ENCODE results near the gene CEP170. TPM values are rescaled to one million over a fixed set of nuclear protein-coding genes. Genes with fewer than 3 reads are reported as not detected.

The CEP170 gene
- total RNA-seq, 1 experiment from 2014 or later = 97.7 TPM

GRCh38 chr1:243269461-243269801 is 14.3 kb upstream of the CEP170 start:
- H4K8ac ChIP-seq (replicated peaks; ENCODE audit: insufficient read length, low read depth, low read length) = no peak overlapping the region
- H3K18ac ChIP-seq (ENCODE audit: insufficient read length, low read depth, low read length) = no peak overlapping the region
- no peak overlapping the region for H3K23ac ChIP-seq (ENCODE audit: insufficient read length, low read depth, low read length)
- no CpG with 5 or more reads among the region's 4 CpGs for WGBS (ENCODE audit: extremely low coverage, insufficient read length, low lambda C conversion rate)
- no peaks in the 10 kb centered on the region for H3K79me2 ChIP-seq (ENCODE audit: insufficient read depth, low read length)
- H3K36me3 Mint-ChIP-seq (ENCODE audit: insufficient read depth in 1 of 3, low read depth in 3 of 3) = no peaks in the 10 kb centered on the region
- H3K4me1 Mint-ChIP-seq = peaks cover 14% of the 10 kb centered on the region in 2 experiments
- H2BK120ac ChIP-seq (ENCODE audit: low read depth, low read length, poor library complexity, severe bottlenecking) = no peak overlapping the region
- H2BK5ac ChIP-seq (ENCODE audit: insufficient read length, low read length) = no peak overlapping the region
- H2BK15ac ChIP-seq (ENCODE audit: low read depth, low read length) = no peak overlapping the region
- peaks cover 2% of the 10 kb centered on the region; the same call in 1 of the 2 replicates for H3K4me1 ChIP-seq (ENCODE audit: insufficient read depth, low read length)
- H3K23me2 ChIP-seq (ENCODE audit: insufficient read length, low read depth, low read length, poor library complexity, severe bottlenecking) = peaks cover 2% of the 10 kb centered on the region
- no peak overlapping the region for H3K27ac ChIP-seq (ENCODE audit: insufficient read length, low read depth, low read length)
- no peak overlapping the region for H3K4ac ChIP-seq (ENCODE audit: low read depth, low read length)
- H3K27me3 ChIP-seq (ENCODE audit: insufficient read depth, low read length) = no peaks in the 10 kb centered on the region
- no peak overlapping the region for H2BK20ac ChIP-seq (ENCODE audit: low read depth, low read length, poor library complexity, severe bottlenecking)
- no peaks in the 10 kb centered on the region for H3K9me3 ChIP-seq (ENCODE audit: control insufficient read depth, low read depth, low read length)
- no peaks in the 10 kb centered on the region; a peak in 1 of 5 replicates for H3K9me3 Mint-ChIP-seq
- no peak overlapping the region for H4K91ac ChIP-seq (ENCODE audit: insufficient read length, low read depth, low read length)
- H3K27ac Mint-ChIP-seq = no peak overlapping the region
- H4K20me1 ChIP-seq (ENCODE audit: control insufficient read depth, insufficient read depth, insufficient read length) = no peaks in the 10 kb centered on the region
- no peak overlapping the region for H3K4me3 Mint-ChIP-seq
- 0 out of 2 replicates have a peak overlapping the region, but pooled peaks have one; percentile 29 for H3K14ac ChIP-seq (ENCODE audit: insufficient read depth, low read length)
- no peak overlapping the region for H2AK5ac ChIP-seq (ENCODE audit: insufficient read length, low read length)
- H2BK12ac ChIP-seq (ENCODE audit: insufficient read length, low read depth, low read length) = no peak overlapping the region
- H3T11ph ChIP-seq (ENCODE audit: low read length) = no peak overlapping the region
- no peaks in the 10 kb centered on the region for H3K79me1 ChIP-seq (ENCODE audit: insufficient read depth, low read depth, low read length, poor library complexity, severe bottlenecking)
- no peak overlapping the region for H3K56ac ChIP-seq (ENCODE audit: insufficient read length, low read depth, low read length)
- no peak for TF ChIP-seq CTCF (conservative IDR thresholded peaks at IDR 0.05)
- no peak overlapping the region for H4K5ac ChIP-seq (ENCODE audit: insufficient read length, low read depth, low read length)
- H2AFZ ChIP-seq (ENCODE audit: low read length) = no peak overlapping the region
- DNase-seq = no peak
- H3K4me2 ChIP-seq (ENCODE audit: insufficient read depth, insufficient read length, low read length) = no peak overlapping the region
- H3K9ac ChIP-seq (ENCODE audit: extremely low read depth, insufficient read length, low read length) = no peak overlapping the region
- H3K27me3 Mint-ChIP-seq (ENCODE audit: low read depth) = no peaks in the 10 kb centered on the region
